HepG2 (cell line): ENCODE results near the gene CSNK1E. TPM values are rescaled to one million over a fixed set of nuclear protein-coding genes. Genes with fewer than 3 reads are reported as not detected.
A peak's percentile ranks its signal among the peaks of the same experiment; 100 is the strongest.

Experiments
- ATAC-seq: fragments of 200-7000 bp; cut with Tn5 transposase; 3 replicates; pipeline ENCODE4 v1.9.1; 2020; ENCODE audit warnings: mild to moderate bottlenecking, moderate library complexity
- BruUV-seq: library from RNA; stranded (reverse); fragments of 400-500 nt; replicated peaks from 2 replicates; lab custom pipeline; 2021; lab: Mats Ljungman, UMichigan
- CTCF ChIA-PET: fragments of 300-600 bp; formaldehyde crosslinking; extraction: SDS; loops from one replicate; lab custom pipeline; 2021; ENCODE audit warnings: low total read pairs, inconsistent platforms, low intra/inter-chr PET ratio; lab: Yijun Ruan, JAX
- POLR2A ChIA-PET: fragments of 350-600 bp; sonication (Branson Sonifier 250); formaldehyde crosslinking; loops from one replicate; lab custom pipeline; 2020; ENCODE audit warnings: antibody characterized with exemption, inconsistent platforms; lab: Yijun Ruan, JAX
- DNase-seq: peaks from one replicate; pipeline ENCODE4 v3.0.0-alpha.2; 2015; ENCODE audit warnings: low spot score
- FAIRE-seq: peaks from 3 replicates; lab custom pipeline; 2011; peaks lifted over from hg19 to GRCh38; lab: Jason Lieb, UNC
- H2AFZ ChIP-seq: one replicate; pipeline ENCODE4 v1.6.1; 2011; ENCODE audit warnings: low read length, inconsistent platforms
- H3K27ac ChIP-seq: fragments of 300-600 bp; 3 replicates; pipeline ENCODE4 v1.8.0; 2011; ENCODE audit warnings: mixed run types, mild to moderate bottlenecking, mixed read lengths, low read length, inconsistent platforms; ENCODE audit not compliant: insufficient read depth; ENCODE audit errors: extremely low read length
- H3K27me3 ChIP-seq, 2 experiments: fragments of 200-600 bp in 1 of 2; 2 replicates in 1 of 2; 3 replicates in 1 of 2; pipeline versions ENCODE4 v1.6.0 to v1.8.0; 2011; ENCODE audit warnings: low read length in 2 of 2, mild to moderate bottlenecking in 2 of 2, moderate library complexity in 2 of 2, inconsistent platforms in 1 of 2; ENCODE audit not compliant: insufficient read depth in 2 of 2, control insufficient read depth in 1 of 2
- H3K36me3 ChIP-seq, 2 experiments: fragments of 200-600 bp in 1 of 2; replicated peaks in 1 of 2; 2 replicates in 1 of 2; 3 replicates in 1 of 2; pipeline versions ENCODE4 v1.5.1 to v1.8.0; 2011; ENCODE audit warnings: low read length in 2 of 2, inconsistent platforms in 1 of 2; ENCODE audit not compliant: insufficient read depth in 2 of 2, control insufficient read depth in 1 of 2
- H3K4me1 ChIP-seq: 2 replicates; pipeline ENCODE4 v1.5.1; 2012; ENCODE audit warnings: low read length, inconsistent platforms; ENCODE audit not compliant: insufficient read depth
- H3K4me2 ChIP-seq: 2 replicates; pipeline ENCODE4 v1.6.0; 2011; ENCODE audit warnings: low read depth, low read length, inconsistent platforms
- H3K4me3 ChIP-seq, 3 experiments: fragments of 200-600 bp in 1 of 3; sonication (generic), shearing (Covaris generic) in 1 of 3; replicated peaks in 1 of 3; 2 replicates each; pipeline ENCODE4 v1.5.1; 2011 to 2016; ENCODE audit warnings: low read length in 3 of 3, inconsistent platforms in 2 of 3, low read depth in 2 of 3, mild to moderate bottlenecking in 2 of 3, control low read depth in 1 of 3, mixed read lengths in 1 of 3; ENCODE audit not compliant: insufficient read depth in 1 of 3
- H3K79me2 ChIP-seq: one replicate; pipeline ENCODE4 v1.6.1; 2011; ENCODE audit warnings: low read length, inconsistent platforms; ENCODE audit not compliant: insufficient read depth
- H3K9ac ChIP-seq: 2 replicates; pipeline ENCODE4 v1.6.0; 2011; ENCODE audit warnings: mild to moderate bottlenecking, low read depth, low read length, inconsistent platforms; ENCODE audit not compliant: insufficient read depth
- H3K9me3 ChIP-seq: 2 replicates; pipeline ENCODE4 v1.5.1; 2012; ENCODE audit warnings: mild to moderate bottlenecking, low read length
- H4K20me1 ChIP-seq: 2 replicates; pipeline ENCODE4 v1.6.0; 2011; ENCODE audit warnings: inconsistent platforms, mild to moderate bottlenecking, low read length, moderate library complexity; ENCODE audit not compliant: insufficient read depth
- ATF1 ChIP-seq: IDR thresholded peaks from 2 replicates; pipeline ENCODE4 v1.6.1; 2016; ENCODE audit warnings: mild to moderate bottlenecking, control low read depth
- FOXM1 ChIP-seq: sonication (generic); formaldehyde crosslinking; IDR thresholded peaks from 2 replicates; pipeline ENCODE4 v1.5.0; 2020; ENCODE audit warnings: missing genetic modification reagents
- NONO ChIP-seq, 2 experiments: fragments of 450-650 bp in 1 of 2; sonication (generic) in 1 of 2; formaldehyde crosslinking in 1 of 2; IDR thresholded peaks in 1 of 2; conservative IDR thresholded peaks in 1 of 2; 2 replicates each; pipeline versions ENCODE4 v1.6.1 to v1.8.0; 2017 to 2022; ENCODE audit warnings: mild to moderate bottlenecking in 1 of 2, missing genetic modification reagents in 1 of 2, moderate library complexity in 1 of 2
- PHB2 ChIP-seq: fragments of 450-650 bp; IDR thresholded peaks from 2 replicates; pipeline ENCODE4 v1.6.1; 2018; ENCODE audit not compliant: partially characterized antibody
- PITX1 ChIP-seq: sonication (generic); formaldehyde crosslinking; IDR thresholded peaks from 2 replicates; pipeline ENCODE4 v1.5.1; 2020; ENCODE audit warnings: mild to moderate bottlenecking, missing genetic modification reagents
- REL ChIP-seq: sonication (generic); formaldehyde crosslinking; conservative IDR thresholded peaks from 2 replicates; pipeline ENCODE4 v1.8.0; 2022; ENCODE audit warnings: mild to moderate bottlenecking, missing genetic modification reagents, moderate library complexity
- SATB2 ChIP-seq: sonication (generic); formaldehyde crosslinking; IDR thresholded peaks from 2 replicates; pipeline ENCODE4 v1.5.0; 2020; ENCODE audit warnings: missing genetic modification reagents
- SIX4 ChIP-seq: sonication (generic); formaldehyde crosslinking; IDR thresholded peaks from 2 replicates; pipeline ENCODE4 v1.4.0; 2020; ENCODE audit warnings: missing genetic modification reagents
- TMF1 ChIP-seq: sonication (generic); formaldehyde crosslinking; IDR thresholded peaks from 2 replicates; pipeline ENCODE4 v1.8.1; 2022; ENCODE audit warnings: low read depth, missing genetic modification reagents
- ZBTB38 ChIP-seq: sonication (generic); formaldehyde crosslinking; IDR thresholded peaks from 2 replicates; pipeline ENCODE4 v1.5.1; 2020; ENCODE audit warnings: mild to moderate bottlenecking, missing genetic modification reagents
- ZNF335 ChIP-seq: sonication (generic); formaldehyde crosslinking; IDR thresholded peaks from 2 replicates; pipeline ENCODE4 v1.4.0; 2020; ENCODE audit warnings: missing genetic modification reagents
- ZNF678 ChIP-seq: sonication (generic); formaldehyde crosslinking; IDR thresholded peaks from 2 replicates; pipeline ENCODE4 v1.4.0; 2020; ENCODE audit warnings: mild to moderate bottlenecking, missing genetic modification reagents
- ZNF747 ChIP-seq: sonication (generic); formaldehyde crosslinking; IDR thresholded peaks from 2 replicates; pipeline ENCODE4 v1.8.1; 2023; ENCODE audit warnings: missing genetic modification reagents, mild to moderate bottlenecking, borderline replicate concordance
- WGBS: methylation state at CpG from one replicate; pipeline ENCODE4 v1.1.6; 2017; ENCODE audit warnings: low lambda C conversion rate; 5-methylcytosine and 5-hydroxymethylcytosine counted together
- in situ Hi-C: cut with HindIII; loops from 2 replicates; pipeline ENCODE4 v1.10.0; 2017; ENCODE audit warnings: low pct_unique_long_range_greater_than_20kb; ENCODE audit not compliant: extremely low pct_ligation_motif_present
- intact Hi-C: fragments of 100-400 bp; cut with micrococcal nuclease; formaldehyde crosslinking; loops from one replicate; pipeline ENCODE4 v1.10.0; 2022; ENCODE audit not compliant: unreplicated experiment
- polyA plus RNA-seq, 8 experiments: library from polyadenylated mRNA; depleted of rRNA in 3 of 8; stranded (reverse) in 7 of 8; unstranded in 1 of 8; fragments of >200 nt; fragmentation: Illumina TruSeq in 4 of 8; extraction: Trizol in 4 of 8; gene quantifications; 2 replicates each; pipeline versions ENCODE4 v1.2.1 to v1.2.3, GENCODE V29; 2011 to 2016; ENCODE audit warnings: low read depth in 4 of 8, missing spikeins in 1 of 8, mixed read lengths in 1 of 8; ENCODE audit not compliant: insufficient read depth in 1 of 8
- total RNA-seq, 5 experiments: library from RNA; depleted of rRNA; stranded (reverse); fragments of >200 nt; fragmentation: Illumina TruSeq; extraction: Trizol; gene quantifications; 2 replicates each; pipeline ENCODE4 v1.2.3, GENCODE V29; 2016; ENCODE audit warnings: low read depth in 1 of 5
- TF ChIP-seq, protein P1 (sequence below): sonication (generic); formaldehyde crosslinking; IDR thresholded peaks from 2 replicates; pipeline ENCODE4 v1.4.0; 2020; ENCODE audit warnings: missing genetic modification reagents

The CSNK1E gene
- total and polyA plus RNA-seq, 2 of the 13 experiments (the other 11 are each of a cell fraction or from before 2014, with no cell fraction given): 34.7 to 129 TPM

DNA sequence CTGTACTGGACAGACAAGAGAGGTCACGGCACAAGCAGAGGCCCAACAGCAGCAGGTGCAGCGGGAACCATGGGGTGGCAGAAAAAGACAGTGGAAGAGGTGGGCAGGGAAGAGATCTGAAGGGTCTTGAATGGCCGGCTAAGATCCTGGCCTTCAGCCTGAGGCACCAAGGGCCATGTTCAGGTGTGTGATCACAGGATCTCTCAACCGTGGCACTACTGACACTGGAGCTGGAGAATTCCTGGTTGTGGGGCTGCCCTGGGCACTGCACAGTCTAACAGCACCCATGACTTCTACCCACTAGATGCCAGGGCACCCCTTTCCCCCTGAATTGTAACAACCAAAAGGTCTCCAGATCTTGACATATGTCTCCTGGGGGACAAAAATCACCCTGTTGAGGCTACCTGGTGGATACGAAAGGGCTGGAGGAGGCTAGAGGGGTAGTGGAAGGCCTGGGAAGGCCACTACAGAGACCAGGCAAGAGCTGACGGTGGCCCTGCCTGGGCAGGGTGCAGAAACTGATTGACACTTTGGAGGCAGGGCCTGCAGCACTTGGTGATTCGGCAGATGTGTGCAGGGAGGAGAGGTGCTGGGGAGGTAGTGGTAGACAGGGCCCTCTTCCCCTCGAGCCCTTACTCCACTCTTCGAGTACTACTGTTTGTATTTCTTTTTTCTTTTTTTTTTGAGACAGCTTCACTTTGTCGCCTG lies 8.3 kb downstream of the CSNK1E start:
- BruUV-seq: no TSS peak
- Histone ChIP-seq H4K20me1 (peaks cover 83% of the 10 kb centered on the region), H3K27ac (peak overlapping the region; percentile 72), H3K4me3 (no peak overlapping the region; a peak in 1 of 6 replicates), H3K79me2 (peaks cover 91% of the 10 kb centered on the region)
- 74% methylated on average over 10 of the region's 10 CpGs for WGBS
- POLR2A ChIA-PET: interaction anchor here (1.5 to 2.3 kb wide), 2 partner anchors 9 to 25 kb away, joined by 4 to 13 read pairs; no protein-coding TSS in a partner anchor
- no peak for FAIRE-seq
- intact Hi-C loops: no loop called here
- TF ChIP-seq PHB2 (no peak), ZNF335 (CRISPR knock-in tag) (peak; percentile 11; the same call in 1 of the 2 replicates), ATF1 (CRISPR knock-in tag) (0 out of 2 replicates have a peak, but pooled peaks have one; percentile 10)
- TF ChIP-seq, all 625 proteins: peak for 2
- Histone ChIP-seq H3K4me1 (peaks cover 72% of the 10 kb centered on the region), H3K9me3 (no peaks in the 10 kb centered on the region), H3K27me3 (no peaks in the 10 kb centered on the region), H3K9ac (peak overlapping the region; percentile 15; the same call in 1 of the 2 replicates), H3K4me2 (no peak overlapping the region), H2AFZ (no peak overlapping the region), H3K36me3 (peaks cover 13 to 36% of the 10 kb centered on the region in 2 experiments)
- no peak for DNase-seq
- CTCF ChIA-PET: no interaction called here
- in situ Hi-C loops: no loop called here
- peak; percentile 27 for ATAC-seq

GRCh38 chr22:38305471-38306448 lies 11.5 kb downstream of the CSNK1E start:
- CTCF ChIA-PET: no interaction called here
- no peak for DNase-seq
- no TSS peak for BruUV-seq
- POLR2A ChIA-PET: interaction anchor here (0.9 kb wide), 1 partner anchor 22 kb away, joined by 5 read pairs; no protein-coding TSS in a partner anchor
- Histone ChIP-seq H3K4me3 (no peak overlapping the region), H3K36me3 (peaks cover 23 to 40% of the 10 kb centered on the region in 2 experiments), H2AFZ (no peak overlapping the region), H3K9me3 (no peaks in the 10 kb centered on the region), H3K9ac (no peak overlapping the region), H3K27me3 (no peaks in the 10 kb centered on the region), H3K79me2 (peaks cover 68% of the 10 kb centered on the region), H3K27ac (no peak overlapping the region), H3K4me2 (no peak overlapping the region), H4K20me1 (peaks cover 64% of the 10 kb centered on the region), H3K4me1 (peaks cover 46% of the 10 kb centered on the region)
- FAIRE-seq: no peak
- WGBS: 96% methylated on average over 16 of the region's 16 CpGs
- intact Hi-C loops: no loop called here
- in situ Hi-C loops: no loop called here
- ATAC-seq: no peak
- TF ChIP-seq TMF1 (CRISPR knock-in tag) (no peak), ZNF747 (CRISPR knock-in tag) (no peak), NONO (IDR thresholded peaks at IDR 0.05) (no peak), NONO (CRISPR knock-in tag; conservative IDR thresholded peaks at IDR 0.05) (no peak), FOXM1 (no peak), ZNF678 (CRISPR knock-in tag) (no peak), PITX1 (no peak), SATB2 (CRISPR knock-in tag) (no peak), REL (CRISPR knock-in tag) (no peak), SIX4 (no peak), ZBTB38 (peak; percentile 64; the same call in 1 of the 2 replicates)
- TF ChIP-seq, protein P1, sequence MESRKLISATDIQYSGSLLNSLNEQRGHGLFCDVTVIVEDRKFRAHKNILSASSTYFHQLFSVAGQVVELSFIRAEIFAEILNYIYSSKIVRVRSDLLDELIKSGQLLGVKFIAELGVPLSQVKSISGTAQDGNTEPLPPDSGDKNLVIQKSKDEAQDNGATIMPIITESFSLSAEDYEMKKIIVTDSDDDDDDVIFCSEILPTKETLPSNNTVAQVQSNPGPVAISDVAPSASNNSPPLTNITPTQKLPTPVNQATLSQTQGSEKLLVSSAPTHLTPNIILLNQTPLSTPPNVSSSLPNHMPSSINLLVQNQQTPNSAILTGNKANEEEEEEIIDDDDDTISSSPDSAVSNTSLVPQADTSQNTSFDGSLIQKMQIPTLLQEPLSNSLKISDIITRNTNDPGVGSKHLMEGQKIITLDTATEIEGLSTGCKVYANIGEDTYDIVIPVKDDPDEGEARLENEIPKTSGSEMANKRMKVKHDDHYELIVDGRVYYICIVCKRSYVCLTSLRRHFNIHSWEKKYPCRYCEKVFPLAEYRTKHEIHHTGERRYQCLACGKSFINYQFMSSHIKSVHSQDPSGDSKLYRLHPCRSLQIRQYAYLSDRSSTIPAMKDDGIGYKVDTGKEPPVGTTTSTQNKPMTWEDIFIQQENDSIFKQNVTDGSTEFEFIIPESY (CRISPR knock-in tag): 0 out of 2 replicates have a peak, but pooled peaks have one; percentile 37
